GM18868 (cell line): Measurements from ENCODE around the gene CCHCR1.

Source experiments
- ATAC-seq: cut with Tn5 transposase; IDR thresholded peaks from one replicate; pipeline ENCODE4 v1.9.1; 2021; ENCODE audit warnings: mild to moderate bottlenecking, moderate library complexity; ENCODE audit not compliant: unreplicated experiment

CCHCR1 gene

GRCh38 chr6:31132806-31133205 lies 24.8 kb downstream of the CCHCR1 start:
- no peak for ATAC-seq

- ATAC-seq, result no peak
Measured at GRCh38 chr6:31131595-31131994, 26.0 kb downstream of the CCHCR1 start.

- ATAC-seq, result no peak
Measured at GRCh38 chr6:31130751-31131150, 26.9 kb downstream of the CCHCR1 start.

GRCh38 chr6:31129130-31129529 lies 28.5 kb downstream of the CCHCR1 start:
- no peak for ATAC-seq

DNA sequence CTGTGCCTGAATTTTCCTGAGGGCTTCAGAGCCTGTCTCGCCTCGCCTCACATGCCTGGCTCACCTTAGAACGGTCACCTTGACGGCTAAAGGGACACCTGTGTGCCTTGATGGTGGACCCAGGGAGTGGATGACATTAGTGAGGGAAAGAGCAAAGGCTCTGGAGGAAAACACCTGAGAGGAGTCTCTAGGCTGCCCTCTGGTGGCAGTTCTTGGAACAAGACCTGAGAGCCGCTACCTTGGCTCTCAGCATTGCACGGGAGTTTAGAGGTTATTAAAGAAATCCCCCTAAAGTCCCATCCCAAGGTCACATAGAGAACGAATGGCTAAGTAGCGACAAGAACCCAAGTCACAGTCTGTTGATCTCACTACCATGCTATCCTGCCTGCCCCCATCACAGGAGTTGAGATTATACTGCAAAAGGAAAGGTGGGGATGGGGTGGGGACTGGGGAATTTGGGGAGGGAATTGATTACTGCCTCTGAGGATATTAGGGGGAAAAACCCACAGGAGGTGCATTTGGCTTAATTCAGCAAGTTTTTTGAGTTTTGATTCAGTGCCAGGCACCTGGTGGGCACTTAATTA lies 29.4 kb downstream of the CCHCR1 start:
- ATAC-seq, result no peak

- ATAC-seq, result no peak
Measured at GRCh38 chr6:31126396-31127175, 31.0 kb downstream of the CCHCR1 start.

DNA sequence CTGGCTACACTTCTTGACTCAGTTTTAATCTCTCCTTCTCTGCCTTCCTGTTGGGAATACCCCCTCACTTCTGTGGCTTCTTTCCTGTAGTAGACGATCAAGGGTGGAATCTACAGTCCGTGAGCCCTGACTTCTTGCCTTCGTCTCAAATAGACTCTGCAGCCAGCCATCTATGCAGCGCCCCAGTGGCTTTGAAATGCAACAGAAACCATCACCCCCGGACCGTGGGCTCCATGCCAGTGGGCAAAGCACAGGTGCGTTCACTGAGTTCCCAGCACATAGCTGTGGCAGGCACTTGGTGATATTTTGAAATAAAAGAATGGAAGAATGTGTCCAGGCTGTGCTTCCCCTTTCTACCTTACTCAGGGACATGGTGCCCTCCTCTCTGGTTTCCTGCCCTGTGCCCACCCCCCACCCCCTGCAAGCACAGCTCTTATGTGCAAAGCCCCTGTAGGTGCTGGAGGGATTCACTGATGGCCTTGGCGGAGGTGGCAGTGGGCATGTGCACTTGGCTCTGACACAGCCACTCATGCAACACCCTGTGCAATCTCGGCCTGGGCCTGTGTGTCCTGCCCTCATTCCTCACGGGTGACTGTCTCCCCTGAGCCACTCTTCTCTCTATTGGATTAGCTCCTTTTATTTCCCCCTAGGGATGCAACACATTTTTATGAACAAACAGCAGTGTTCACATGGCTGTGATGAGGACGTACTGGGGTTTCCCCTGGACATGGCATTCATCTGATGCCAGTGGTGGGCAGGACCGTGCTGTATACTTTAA lies 31.8 kb downstream of the CCHCR1 start:
- ATAC-seq, result no peak

DNA sequence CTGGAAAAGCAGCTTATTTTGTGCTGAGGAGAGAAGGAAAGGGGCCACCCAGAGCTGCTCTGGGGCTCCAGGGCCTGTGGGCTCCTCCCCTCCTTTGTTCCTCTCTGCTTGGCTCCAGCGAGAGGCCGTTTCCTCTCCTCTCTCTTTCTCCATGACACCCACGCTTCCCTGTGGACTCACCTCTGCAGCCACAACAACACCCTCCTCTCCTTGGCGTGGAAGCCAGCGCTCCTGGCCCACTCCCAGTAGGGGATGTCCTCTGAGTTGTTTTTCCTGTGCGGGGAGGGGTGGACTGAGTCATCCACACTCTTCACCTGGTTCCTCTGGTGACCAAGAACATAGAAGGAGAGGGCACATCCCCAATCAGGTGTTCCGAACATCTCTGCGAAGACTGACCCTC lies 32.4 kb downstream of the CCHCR1 start:
- ATAC-seq, result no peak

DNA sequence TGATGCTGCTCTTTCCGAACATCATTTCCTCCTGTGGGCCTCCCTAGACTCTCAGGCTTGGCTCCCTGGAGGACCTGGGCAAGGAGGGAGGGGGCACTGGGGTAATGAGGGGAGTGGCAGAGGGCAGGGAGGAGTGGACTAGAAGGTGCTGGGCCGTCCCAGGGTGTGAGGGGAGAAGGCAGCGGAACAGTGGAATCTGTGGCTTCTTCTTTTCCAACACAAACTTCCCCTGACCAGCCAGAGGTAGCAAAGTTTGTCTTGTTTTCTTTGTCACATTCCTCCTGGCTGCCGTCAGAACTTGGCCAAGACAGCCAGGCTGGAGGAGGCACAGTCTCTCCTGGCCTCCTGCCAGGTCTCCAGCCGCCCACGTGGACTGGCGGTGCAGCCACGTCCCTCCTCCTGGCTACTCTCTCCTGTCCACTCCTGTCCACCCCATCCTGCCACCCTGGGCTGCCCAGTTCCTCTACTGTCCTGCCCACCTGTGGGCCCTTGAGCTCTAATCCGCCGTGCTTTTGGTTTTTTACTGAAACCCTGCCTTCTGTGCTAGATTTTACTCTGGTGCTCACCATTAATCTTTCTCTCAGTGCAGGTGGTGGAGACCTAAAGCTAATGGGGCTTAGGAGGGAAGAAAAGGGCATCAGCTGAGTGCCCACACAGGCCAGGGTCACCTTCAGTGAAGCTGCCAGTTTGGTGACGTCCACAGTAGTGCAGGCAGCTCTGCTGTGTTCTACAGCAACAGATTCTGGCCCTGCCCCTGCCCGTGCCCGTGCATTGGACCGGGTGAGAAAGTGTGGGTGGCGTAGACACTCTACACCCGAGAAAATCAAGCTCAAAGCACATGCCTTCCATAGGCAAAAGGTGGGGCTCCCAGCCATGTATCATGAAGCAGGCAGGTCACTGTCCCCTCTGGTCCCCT lies 34.6 kb downstream of the CCHCR1 start:
- no peak for ATAC-seq

- ATAC-seq, result no peak
Measured at GRCh38 chr6:31121131-31121790, 36.3 kb downstream of the CCHCR1 start.

DNA sequence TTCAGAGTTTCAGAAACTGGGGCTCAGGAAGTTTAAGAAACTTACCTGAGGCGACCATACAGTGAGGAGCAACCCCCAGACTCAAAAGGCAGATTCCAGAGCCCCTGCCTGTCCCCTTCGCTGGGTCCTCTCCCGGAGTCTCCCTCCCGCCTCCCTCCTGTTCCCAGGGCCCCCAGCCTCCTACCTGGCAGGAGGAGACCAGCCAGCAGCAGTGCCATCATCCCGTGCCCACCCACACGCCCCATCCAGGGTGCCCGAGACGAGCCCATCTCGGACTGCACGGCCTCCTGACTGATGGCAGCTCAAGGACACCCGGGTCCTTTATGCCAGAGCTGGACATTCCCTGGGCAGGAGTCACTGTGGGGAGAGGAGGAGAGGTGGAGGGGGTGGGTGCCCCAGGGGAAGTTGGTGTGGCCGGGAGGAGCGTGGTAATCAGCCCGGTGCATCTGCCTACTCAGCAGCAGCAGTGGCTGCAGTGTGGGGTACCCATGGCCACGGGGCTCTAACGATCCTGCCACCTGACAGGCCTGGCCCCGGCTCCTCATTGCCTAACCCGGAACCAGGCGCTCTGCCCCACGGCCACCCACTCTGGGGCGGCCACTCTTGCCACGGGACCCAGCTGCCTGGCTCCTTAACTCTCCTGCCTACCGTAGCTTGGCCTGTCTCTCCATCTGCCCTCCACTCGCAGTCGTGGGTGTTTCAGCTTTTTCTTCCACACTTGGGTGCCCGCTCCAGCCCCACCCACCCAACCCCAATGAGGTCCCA lies 37.3 kb downstream of the CCHCR1 start, which contains the start of gene CDSN:
TSS of gene CDSN (minus strand) at position 296 of the 765 bp plus-strand sequence. CDS start at position 269, 27 bp downstream.
- no peak for ATAC-seq

- ATAC-seq, result no peak
Measured at GRCh38 chr6:31118178-31118577, 39.4 kb downstream of the CCHCR1 start.

DNA sequence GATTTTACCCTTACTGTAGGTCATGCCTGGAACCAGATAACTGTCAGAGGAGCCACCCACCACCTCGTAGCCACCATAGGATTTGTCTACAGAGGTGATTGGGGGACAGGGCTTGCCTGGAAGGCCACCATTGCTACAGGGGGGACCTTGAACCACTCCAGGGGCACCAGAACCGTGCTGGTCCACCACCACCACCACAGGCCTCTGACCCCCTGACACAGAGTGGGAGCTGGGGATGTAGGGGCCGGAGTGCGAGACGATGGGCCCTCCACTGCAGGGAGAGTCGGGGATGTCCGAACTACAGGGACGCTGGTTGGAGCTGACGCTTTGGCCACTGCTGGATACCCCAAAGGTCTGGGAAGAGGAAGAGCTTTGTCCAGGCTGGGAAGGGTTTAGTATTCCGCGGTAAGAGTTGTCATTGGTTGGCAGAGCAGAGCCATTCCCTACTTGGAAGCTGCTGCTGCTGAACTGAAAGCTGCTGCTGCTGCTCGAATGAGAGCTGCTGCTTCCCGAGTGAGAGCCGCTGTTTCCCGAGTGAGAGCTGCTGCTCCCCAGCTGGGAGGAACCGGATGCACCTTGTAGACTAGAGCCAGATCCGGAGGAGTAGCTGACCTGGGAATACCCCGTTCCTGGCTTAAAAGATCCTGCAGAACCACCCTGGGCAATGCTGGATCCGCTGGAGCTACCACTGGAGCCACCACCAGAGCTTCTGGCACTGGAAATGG lies 40.8 kb downstream of the CCHCR1 start:
- no peak for ATAC-seq

GRCh38 chr6:31115941-31116560 lies 41.6 kb downstream of the CCHCR1 start:
- no peak for ATAC-seq

- ATAC-seq, result no peak
Measured at GRCh38 chr6:31114970-31115849, 42.4 kb downstream of the CCHCR1 start.

DNA sequence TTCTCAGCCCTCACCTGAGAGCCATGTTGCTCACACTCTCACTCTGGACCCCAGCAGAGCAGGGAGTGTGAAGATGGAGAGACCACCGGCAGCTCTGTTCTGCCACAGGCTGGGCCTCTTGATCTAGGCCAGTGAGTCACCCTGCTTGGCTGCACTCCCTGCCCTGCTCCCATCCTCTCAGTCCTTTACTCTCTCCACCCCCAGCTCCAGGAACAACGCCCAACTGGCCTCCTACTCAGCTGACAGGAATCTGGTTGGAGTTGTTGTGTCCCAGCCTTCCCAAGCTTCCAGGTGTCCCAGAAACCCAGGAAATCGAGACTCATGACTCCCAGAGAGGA lies 43.1 kb downstream of the CCHCR1 start, which contains the start of gene PSORS1C1:
TSS of gene PSORS1C1 (plus strand) at position 260 of the 338 bp plus-strand sequence. CDS start 14,833 bp downstream, outside the sequence.
- ATAC-seq, result no peak

DNA sequence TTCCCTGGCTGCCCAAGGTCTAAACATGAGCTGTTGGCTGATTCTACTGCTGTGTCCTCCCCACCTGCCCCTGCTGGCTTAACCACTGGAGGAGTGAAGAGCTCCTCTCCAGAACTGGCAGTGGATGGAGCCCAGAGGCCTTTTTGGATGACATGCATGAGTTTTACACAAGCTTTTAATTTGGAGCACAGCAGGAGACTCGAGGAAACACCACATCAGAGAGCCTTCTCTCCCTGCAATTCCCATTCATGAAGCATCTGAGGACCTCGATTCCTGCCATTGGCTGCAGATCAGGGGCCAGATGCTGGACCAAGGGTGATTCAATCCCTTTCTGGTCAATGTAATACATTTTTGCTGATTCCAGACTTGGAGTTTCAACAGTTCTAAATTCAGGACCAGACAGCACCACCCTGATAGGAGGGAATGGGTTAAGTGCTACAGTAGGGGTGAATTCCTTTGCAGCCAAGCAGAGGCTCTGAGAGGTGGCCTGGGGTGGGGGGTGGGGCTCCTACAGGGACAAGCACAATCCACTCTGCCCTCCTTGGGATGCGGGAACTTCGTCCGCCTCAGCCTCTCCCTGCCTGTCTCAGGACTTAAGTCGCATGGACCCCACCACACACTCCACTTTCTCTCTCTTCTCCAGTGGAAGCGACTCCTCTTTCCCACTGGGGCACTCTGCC lies 43.6 kb downstream of the CCHCR1 start:
- ATAC-seq, result no peak
